Skeletal muscle tissue (tissue), 4 donors: ENCODE data around the gene GLP1R. TPM values are rescaled to one million over a fixed set of nuclear protein-coding genes. Genes with fewer than 3 reads are reported as not detected.
"Not testable (repeated sequence)": the region's sequence is repeated elsewhere in the genome, so short reads cannot be mapped to it uniquely, and the experiment has no call there.

Experiments used
- H3K27ac ChIP-seq: one replicate; pipeline ENCODE4 v1.7.0; 2013; ENCODE audit warnings: mild to moderate bottlenecking, low read depth, low read length, inconsistent platforms
- H3K27me3 ChIP-seq, 3 donors: one replicate each; pipeline ENCODE4 v1.7.0; 2013; ENCODE audit warnings: low read length in 3 of 3; ENCODE audit not compliant: control insufficient read depth in 3 of 3, insufficient read depth in 3 of 3
- H3K36me3 ChIP-seq, 3 donors: one replicate each; pipeline ENCODE4 v1.7.0; 2013; ENCODE audit warnings: low read length in 3 of 3; ENCODE audit not compliant: control insufficient read depth in 3 of 3, insufficient read depth in 3 of 3
- H3K4me1 ChIP-seq, 3 donors: one replicate each; pipeline ENCODE4 v1.7.0; 2013; ENCODE audit warnings: low read length in 3 of 3, mild to moderate bottlenecking in 3 of 3; ENCODE audit not compliant: control insufficient read depth in 3 of 3, insufficient read depth in 3 of 3
- H3K4me3 ChIP-seq, 3 donors: one replicate each; pipeline ENCODE4 v1.7.0; 2013; ENCODE audit warnings: low read length in 3 of 3
- H3K9ac ChIP-seq, 3 donors: one replicate each; pipeline ENCODE4 v1.7.0; 2013; ENCODE audit warnings: low read length in 3 of 3, mild to moderate bottlenecking in 3 of 3, moderate library complexity in 2 of 3, low read depth in 1 of 3
- H3K9me3 ChIP-seq, 3 donors: one replicate each; pipeline ENCODE4 v1.7.0; 2013; ENCODE audit warnings: low read length in 3 of 3; ENCODE audit not compliant: control insufficient read depth in 3 of 3
- total RNA-seq: library from RNA; depleted of rRNA; stranded (reverse); fragments of >200 nt; gene quantifications from one replicate; pipeline ENCODE4 v1.2.3, GENCODE V29; 2014
- donor health status: Osteomylitis.

The GLP1R gene
- total RNA-seq, 1 donor from 2014 or later = not detected

DNA sequence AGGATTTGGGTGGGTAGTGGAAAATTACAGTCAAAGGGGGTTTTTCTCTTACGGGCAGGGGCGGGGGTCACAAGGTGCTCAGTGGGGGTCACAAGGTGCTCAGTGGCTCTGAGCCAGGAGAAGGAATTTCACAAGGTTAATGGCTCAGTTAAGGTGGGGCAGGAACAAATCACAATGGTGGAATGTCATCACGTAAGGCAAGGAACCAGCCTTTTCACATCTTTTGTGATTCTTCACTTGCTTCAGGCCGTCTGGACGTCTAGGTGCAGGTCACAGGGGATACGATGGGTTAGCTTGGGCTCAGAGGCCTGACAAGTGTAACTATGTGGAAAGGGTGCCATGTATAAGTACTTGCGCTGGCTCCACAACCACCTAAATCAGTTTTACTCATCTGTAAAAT, 87.6 kb downstream of the GLP1R start:
- H3K27me3 ChIP-seq, H3K4me1 ChIP-seq, H3K9me3 ChIP-seq, H3K27ac ChIP-seq, H3K9ac ChIP-seq, H3K4me3 ChIP-seq, H3K36me3 ChIP-seq: not testable (repeated sequence)

DNA sequence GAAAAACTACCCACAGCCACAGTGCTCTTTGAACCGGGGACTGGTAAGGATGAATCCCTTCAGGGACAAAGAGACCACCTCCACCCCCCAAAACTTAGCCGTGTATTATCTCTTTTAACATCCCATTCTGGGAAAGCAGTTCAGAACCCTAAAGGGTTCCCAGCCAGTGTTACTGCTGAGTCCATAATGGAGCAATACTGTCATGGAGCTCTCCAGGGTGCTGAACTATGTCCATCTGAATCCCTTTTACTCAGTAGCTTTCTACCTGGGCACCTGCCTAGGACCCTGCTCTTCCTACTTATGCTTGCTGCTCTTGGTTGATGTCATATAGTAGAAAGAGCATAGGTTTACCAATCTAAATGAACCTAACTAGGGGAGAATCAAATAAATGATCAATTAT, 88.7 kb downstream of the GLP1R start:
- H3K4me1 ChIP-seq = no peaks in the 10 kb centered on the region
- no peak overlapping the region for H3K4me3 ChIP-seq
- H3K27me3 ChIP-seq = peaks cover 0 to 5% (median 2%) of the 10 kb centered on the region in 3 donors
- H3K9ac ChIP-seq = no peak overlapping the region
- peaks cover 0 to 3% (median 0%) of the 10 kb centered on the region in 3 donors for H3K9me3 ChIP-seq
- no peaks in the 10 kb centered on the region for H3K36me3 ChIP-seq
- no peak overlapping the region for H3K27ac ChIP-seq

Other genes starting within 250 kb of the GLP1R start
- 17.2 TPM for gene SAYSD1, start 66.4 kb downstream of the GLP1R start, total RNA-seq
- gene KCNK5, start 180.7 kb downstream of the GLP1R start, total RNA-seq = 1.6 TPM